GM10266 (cell line): ENCODE measurements around the gene CAMK2D.

Experiments used
- DNase-seq: peaks from one replicate; pipeline ENCODE4 v3.0.0; 2012; ENCODE audit errors: extremely low spot score
- CTCF ChIP-seq: IDR thresholded peaks from 2 replicates; pipeline ENCODE4 v1.5.1; 2012; ENCODE audit warnings: mild to moderate bottlenecking, low read depth; ENCODE audit not compliant: control insufficient read depth, insufficient read depth; ENCODE audit errors: missing control alignments

Gene CAMK2D

GRCh38 chr4:113587640-113588275 is 173.8 kb downstream of the CAMK2D start:
- TF ChIP-seq CTCF, result no peak
- DNase-seq, result no peak

DNA sequence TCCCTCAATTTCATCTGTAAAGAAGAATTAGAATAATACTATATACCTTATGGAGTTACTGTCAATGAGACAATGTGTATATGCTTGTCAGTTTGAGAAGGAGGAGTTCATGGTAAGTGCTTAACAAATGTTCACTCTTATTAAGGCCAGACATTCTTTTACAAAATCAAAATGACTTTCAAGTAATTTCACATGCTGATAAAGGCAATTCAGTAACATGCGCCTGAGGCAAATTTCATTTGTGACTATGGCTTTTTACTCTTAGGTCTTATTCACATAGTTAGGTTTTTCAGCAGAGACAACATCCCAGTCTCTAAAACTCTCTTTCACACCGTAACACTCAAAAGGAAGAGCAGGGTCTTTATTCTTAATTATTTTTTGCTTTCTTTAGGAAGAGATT is 174.4 kb downstream of the CAMK2D start:
- TF ChIP-seq CTCF, result no peak
- DNase-seq, result no peak

DNA sequence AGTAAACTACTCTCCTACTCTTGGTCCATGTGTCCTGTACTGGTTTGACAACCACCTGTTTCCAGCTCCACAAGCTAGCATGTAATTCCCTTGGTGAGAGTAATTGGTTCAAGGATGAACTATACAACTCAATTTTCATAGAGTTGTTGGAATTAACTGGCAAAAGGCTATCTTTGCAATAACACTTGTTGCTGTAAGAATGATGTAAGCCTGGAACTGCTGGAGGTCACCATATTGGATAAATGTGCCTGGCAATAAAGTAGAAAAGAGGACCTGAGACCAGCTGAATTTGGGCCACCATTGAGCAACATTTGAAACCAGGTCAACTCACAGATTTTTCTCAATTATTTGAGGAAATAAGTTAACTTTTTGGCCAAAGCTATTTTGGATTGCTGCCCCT is 175.5 kb downstream of the CAMK2D start:
- no peak for DNase-seq
- TF ChIP-seq CTCF, result no peak

GRCh38 chr4:113584407-113585150 is 177.0 kb downstream of the CAMK2D start:
- TF ChIP-seq CTCF, result no peak
- no peak for DNase-seq

DNA sequence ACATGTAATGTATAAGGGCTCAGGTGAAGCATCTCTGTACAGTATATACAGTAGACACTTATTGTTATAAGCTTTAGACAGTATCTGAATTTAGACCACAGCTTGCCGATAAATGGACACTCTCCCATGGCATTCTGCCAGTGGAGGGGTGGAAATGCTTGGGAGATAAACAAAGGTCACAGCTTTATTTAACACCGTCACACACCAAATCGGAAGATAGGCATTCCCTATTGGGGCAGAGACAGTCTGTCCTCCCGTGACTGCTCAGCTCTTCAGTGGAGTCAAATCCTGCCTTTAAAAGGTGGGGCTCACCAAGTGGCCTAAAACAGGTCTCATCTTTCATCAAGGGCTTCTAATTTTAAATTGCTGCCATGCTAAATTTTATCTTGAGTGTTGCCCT is 178.8 kb downstream of the CAMK2D start:
- no peak for TF ChIP-seq CTCF
- no peak for DNase-seq

GRCh38 chr4:113579360-113579759 is 182.2 kb downstream of the CAMK2D start:
- TF ChIP-seq CTCF, result no peak
- no peak for DNase-seq
